HepG2 (cell line): Measurements from ENCODE around the gene IKZF5. TPM values are rescaled to one million over a fixed set of nuclear protein-coding genes. Genes with fewer than 3 reads are reported as not detected.

Experiments
- NCOA2 ChIP-seq: sonication (generic); formaldehyde crosslinking; IDR thresholded peaks from 2 replicates; pipeline ENCODE4 v1.8.0; 2022; ENCODE audit warnings: inconsistent platforms
- PHF8 ChIP-seq: sonication (generic); formaldehyde crosslinking; IDR thresholded peaks from 2 replicates; pipeline ENCODE4 v1.5.0; 2020; ENCODE audit warnings: missing genetic modification reagents
- SALL2 ChIP-seq: sonication (generic); formaldehyde crosslinking; IDR thresholded peaks from 2 replicates; pipeline ENCODE4 v1.8.1; 2023; ENCODE audit warnings: mild to moderate bottlenecking, missing genetic modification reagents, inconsistent platforms
- TOE1 ChIP-seq: sonication (generic); formaldehyde crosslinking; IDR thresholded peaks from 2 replicates; pipeline ENCODE4 v1.4.0; 2020; ENCODE audit warnings: mild to moderate bottlenecking, missing genetic modification reagents
- ZBED4 ChIP-seq: sonication (generic); formaldehyde crosslinking; IDR thresholded peaks from 2 replicates; pipeline ENCODE4 v1.4.0; 2020; ENCODE audit warnings: missing genetic modification reagents, borderline replicate concordance
- ZNF354B ChIP-seq: sonication (generic); formaldehyde crosslinking; IDR thresholded peaks from 2 replicates; pipeline ENCODE4 v1.8.0; 2022; ENCODE audit warnings: mild to moderate bottlenecking, missing genetic modification reagents
- ZNF432 ChIP-seq: sonication (generic); formaldehyde crosslinking; IDR thresholded peaks from 2 replicates; pipeline ENCODE4 v1.5.0; 2020; ENCODE audit warnings: missing genetic modification reagents, mild to moderate bottlenecking, borderline replicate concordance
- ZNF547 ChIP-seq: sonication (generic); formaldehyde crosslinking; IDR thresholded peaks from 2 replicates; pipeline ENCODE4 v1.5.1; 2020; ENCODE audit warnings: mild to moderate bottlenecking, missing genetic modification reagents
- ZNF564 ChIP-seq: sonication (generic); formaldehyde crosslinking; IDR thresholded peaks from 2 replicates; pipeline ENCODE4 v1.8.1; 2023; ENCODE audit warnings: mild to moderate bottlenecking, missing genetic modification reagents
- ZNF597 ChIP-seq: sonication (generic); formaldehyde crosslinking; IDR thresholded peaks from 2 replicates; pipeline ENCODE4 v1.5.0; 2020; ENCODE audit warnings: missing genetic modification reagents
- ZNF747 ChIP-seq: sonication (generic); formaldehyde crosslinking; IDR thresholded peaks from 2 replicates; pipeline ENCODE4 v1.8.1; 2023; ENCODE audit warnings: missing genetic modification reagents, mild to moderate bottlenecking, borderline replicate concordance
- ZNF891 ChIP-seq: sonication (generic); formaldehyde crosslinking; IDR thresholded peaks from 2 replicates; pipeline ENCODE4 v1.5.0; 2020; ENCODE audit warnings: mild to moderate bottlenecking, missing genetic modification reagents
- polyA plus RNA-seq, 8 experiments: library from polyadenylated mRNA; depleted of rRNA in 3 of 8; stranded (reverse) in 7 of 8; unstranded in 1 of 8; fragments of >200 nt; fragmentation: Illumina TruSeq in 4 of 8; extraction: Trizol in 4 of 8; gene quantifications; 2 replicates each; pipeline versions ENCODE4 v1.2.1 to v1.2.3, GENCODE V29; 2011 to 2016; ENCODE audit warnings: low read depth in 4 of 8, missing spikeins in 1 of 8, mixed read lengths in 1 of 8; ENCODE audit not compliant: insufficient read depth in 1 of 8
- total RNA-seq, 5 experiments: library from RNA; depleted of rRNA; stranded (reverse); fragments of >200 nt; fragmentation: Illumina TruSeq; extraction: Trizol; gene quantifications; 2 replicates each; pipeline ENCODE4 v1.2.3, GENCODE V29; 2016; ENCODE audit warnings: low read depth in 1 of 5
- TF ChIP-seq, protein P1 (sequence below): sonication (generic); formaldehyde crosslinking; IDR thresholded peaks from 2 replicates; pipeline ENCODE4 v1.4.0; 2020; ENCODE audit warnings: low read depth, mild to moderate bottlenecking, missing genetic modification reagents
- TF ChIP-seq, protein P2 (sequence below): sonication (generic); formaldehyde crosslinking; conservative IDR thresholded peaks from 2 replicates; pipeline ENCODE4 v1.8.1; 2023; ENCODE audit warnings: missing genetic modification reagents
- TF ChIP-seq, protein P3 (sequence below): sonication (generic); formaldehyde crosslinking; IDR thresholded peaks from 2 replicates; pipeline ENCODE4 v1.8.0; 2022; ENCODE audit warnings: low read depth, missing genetic modification reagents
- TF ChIP-seq, protein P4 (sequence below): sonication (generic); formaldehyde crosslinking; IDR thresholded peaks from 2 replicates; pipeline ENCODE4 v1.8.0; 2022; ENCODE audit warnings: missing genetic modification reagents, mild to moderate bottlenecking, borderline replicate concordance

IKZF5 gene
- total and polyA plus RNA-seq, 2 of the 13 experiments (the other 11 are each of a cell fraction or from before 2014, with no cell fraction given) = 3.7 to 12.0 TPM

- TF ChIP-seq ZNF564 (CRISPR knock-in tag) (peak; percentile 64; the same call in 1 of the 2 replicates), ZNF597 (CRISPR knock-in tag) (no peak), ZBED4 (CRISPR knock-in tag) (no peak), PHF8 (CRISPR knock-in tag) (peak; percentile 94), SALL2 (CRISPR knock-in tag) (peak; percentile 92), ZNF747 (CRISPR knock-in tag) (0 out of 2 replicates have a peak, but pooled peaks have one; percentile 81), ZNF547 (CRISPR knock-in tag) (peak; percentile 79; the same call in 1 of the 2 replicates), ZNF891 (peak; percentile 73), ZNF432 (0 out of 2 replicates have a peak, but pooled peaks have one; percentile 16), NCOA2 (no peak), ZNF354B (CRISPR knock-in tag) (no peak), TOE1 (CRISPR knock-in tag) (no peak; the same call in 1 of the 2 replicates)
- TF ChIP-seq, protein P1, sequence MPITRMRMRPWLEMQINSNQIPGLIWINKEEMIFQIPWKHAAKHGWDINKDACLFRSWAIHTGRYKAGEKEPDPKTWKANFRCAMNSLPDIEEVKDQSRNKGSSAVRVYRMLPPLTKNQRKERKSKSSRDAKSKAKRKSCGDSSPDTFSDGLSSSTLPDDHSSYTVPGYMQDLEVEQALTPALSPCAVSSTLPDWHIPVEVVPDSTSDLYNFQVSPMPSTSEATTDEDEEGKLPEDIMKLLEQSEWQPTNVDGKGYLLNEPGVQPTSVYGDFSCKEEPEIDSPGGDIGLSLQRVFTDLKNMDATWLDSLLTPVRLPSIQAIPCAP (CRISPR knock-in tag) = 0 out of 2 replicates have a peak, but pooled peaks have one; percentile 36
- TF ChIP-seq, protein P2, sequence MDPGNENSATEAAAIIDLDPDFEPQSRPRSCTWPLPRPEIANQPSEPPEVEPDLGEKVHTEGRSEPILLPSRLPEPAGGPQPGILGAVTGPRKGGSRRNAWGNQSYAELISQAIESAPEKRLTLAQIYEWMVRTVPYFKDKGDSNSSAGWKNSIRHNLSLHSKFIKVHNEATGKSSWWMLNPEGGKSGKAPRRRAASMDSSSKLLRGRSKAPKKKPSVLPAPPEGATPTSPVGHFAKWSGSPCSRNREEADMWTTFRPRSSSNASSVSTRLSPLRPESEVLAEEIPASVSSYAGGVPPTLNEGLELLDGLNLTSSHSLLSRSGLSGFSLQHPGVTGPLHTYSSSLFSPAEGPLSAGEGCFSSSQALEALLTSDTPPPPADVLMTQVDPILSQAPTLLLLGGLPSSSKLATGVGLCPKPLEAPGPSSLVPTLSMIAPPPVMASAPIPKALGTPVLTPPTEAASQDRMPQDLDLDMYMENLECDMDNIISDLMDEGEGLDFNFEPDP = no peak
- TF ChIP-seq, protein P3, sequence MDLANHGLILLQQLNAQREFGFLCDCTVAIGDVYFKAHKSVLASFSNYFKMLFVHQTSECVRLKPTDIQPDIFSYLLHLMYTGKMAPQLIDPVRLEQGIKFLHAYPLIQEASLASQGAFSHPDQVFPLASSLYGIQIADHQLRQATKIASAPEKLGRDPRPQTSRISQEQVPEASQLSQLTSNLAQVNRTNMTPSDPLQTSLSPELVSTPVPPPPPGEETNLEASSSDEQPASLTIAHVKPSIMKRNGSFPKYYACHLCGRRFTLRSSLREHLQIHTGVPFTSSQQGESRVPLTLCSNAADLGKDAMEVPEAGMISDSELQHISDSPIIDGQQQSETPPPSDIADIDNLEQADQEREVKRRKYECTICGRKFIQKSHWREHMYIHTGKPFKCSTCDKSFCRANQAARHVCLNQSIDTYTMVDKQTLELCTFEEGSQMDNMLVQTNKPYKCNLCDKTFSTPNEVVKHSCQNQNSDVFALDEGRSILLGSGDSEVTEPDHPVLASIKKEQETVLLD (CRISPR knock-in tag) = 0 out of 2 replicates have a peak, but pooled peaks have one; percentile 82
- TF ChIP-seq, protein P4, sequence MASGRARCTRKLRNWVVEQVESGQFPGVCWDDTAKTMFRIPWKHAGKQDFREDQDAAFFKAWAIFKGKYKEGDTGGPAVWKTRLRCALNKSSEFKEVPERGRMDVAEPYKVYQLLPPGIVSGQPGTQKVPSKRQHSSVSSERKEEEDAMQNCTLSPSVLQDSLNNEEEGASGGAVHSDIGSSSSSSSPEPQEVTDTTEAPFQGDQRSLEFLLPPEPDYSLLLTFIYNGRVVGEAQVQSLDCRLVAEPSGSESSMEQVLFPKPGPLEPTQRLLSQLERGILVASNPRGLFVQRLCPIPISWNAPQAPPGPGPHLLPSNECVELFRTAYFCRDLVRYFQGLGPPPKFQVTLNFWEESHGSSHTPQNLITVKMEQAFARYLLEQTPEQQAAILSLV = no peak
These were observed 28.2 kb downstream of the IKZF5 start, which contains the start of gene PSTK (continued) for GRCh38 chr10:122980209-122981065.
